Measurements from ENCODE around the gene CA9. TPM values are rescaled to one million over a fixed set of nuclear protein-coding genes. Genes with fewer than 3 reads are reported as not detected.
"Not testable (repeated sequence)": the region's sequence is repeated elsewhere in the genome, so short reads cannot be mapped to it uniquely, and the experiment has no call there.

The CA9 gene
- total RNA-seq (not detected), total RNA-seq (0 reads per million in 2 donors)

DNA sequence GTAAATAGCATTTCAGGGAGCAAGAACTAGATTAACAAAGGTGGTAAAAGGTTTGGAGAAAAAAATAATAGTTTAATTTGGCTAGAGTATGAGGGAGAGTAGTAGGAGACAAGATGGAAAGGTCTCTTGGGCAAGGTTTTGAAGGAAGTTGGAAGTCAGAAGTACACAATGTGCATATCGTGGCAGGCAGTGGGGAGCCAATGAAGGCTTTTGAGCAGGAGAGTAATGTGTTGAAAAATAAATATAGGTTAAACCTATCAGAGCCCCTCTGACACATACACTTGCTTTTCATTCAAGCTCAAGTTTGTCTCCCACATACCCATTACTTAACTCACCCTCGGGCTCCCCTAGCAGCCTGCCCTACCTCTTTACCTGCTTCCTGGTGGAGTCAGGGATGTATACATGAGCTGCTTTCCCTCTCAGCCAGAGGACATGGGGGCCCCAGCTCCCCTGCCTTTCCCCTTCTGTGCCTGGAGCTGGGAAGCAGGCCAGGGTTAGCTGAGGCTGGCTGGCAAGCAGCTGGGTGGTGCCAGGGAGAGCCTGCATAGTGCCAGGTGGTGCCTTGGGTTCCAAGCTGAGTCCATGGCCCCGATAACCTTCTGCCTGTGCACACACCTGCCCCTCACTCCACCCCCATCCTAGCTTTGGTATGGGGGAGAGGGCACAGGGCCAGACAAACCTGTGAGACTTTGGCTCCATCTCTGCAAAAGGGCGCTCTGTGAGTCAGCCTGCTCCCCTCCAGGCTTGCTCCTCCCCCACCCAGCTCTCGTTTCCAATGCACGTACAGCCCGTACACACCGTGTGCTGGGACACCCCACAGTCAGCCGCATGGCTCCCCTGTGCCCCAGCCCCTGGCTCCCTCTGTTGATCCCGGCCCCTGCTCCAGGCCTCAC, at the start of gene CA9:
Gene CA9, plus strand, starts transcription at position 797 of the 893 bp plus-strand sequence. Its CDS starts 32 bp downstream, at position 829.
- DNase-seq (no peak), ATAC-seq (no peak)
- Mint-ChIP-seq H3K27me3 (no peaks in the 10 kb centered on the region), H3K27ac (peak within 1 kb of the TSS; percentile 6), H3K4me1 (peaks cover 21% of the 10 kb centered on the region), H3K4me3 (peak within 1 kb of the TSS; percentile 81), H3K36me3 (ENCODE audit: low read depth) (no peaks in the 10 kb centered on the region)
- H3K9me3 ChIP-seq (ENCODE audit: control insufficient read depth, low read length, poor library complexity, severe bottlenecking), result no peaks in the 10 kb centered on the region

DNA sequence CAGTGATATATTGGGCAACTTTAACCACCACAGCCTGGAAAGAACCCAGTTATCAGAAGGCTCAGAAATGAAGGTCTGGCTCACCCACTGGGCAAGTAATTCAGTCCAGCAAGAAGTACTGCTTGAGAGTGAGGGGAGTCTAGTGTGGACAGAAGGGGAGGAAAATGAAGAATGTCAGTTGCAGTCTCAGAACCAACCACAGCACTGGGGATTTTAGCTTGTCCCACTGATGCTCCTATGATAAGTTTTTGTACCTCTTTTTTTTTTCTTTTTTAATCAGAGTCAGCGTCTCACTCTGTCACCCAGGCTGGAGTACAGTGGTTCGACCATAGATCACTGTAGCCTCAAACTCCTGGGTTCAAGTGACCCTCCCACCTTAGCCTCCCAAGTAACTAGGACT, 46.2 kb upstream of the CA9 start:
- Mint-ChIP-seq H3K27me3 (no peaks in the 10 kb centered on the region), H3K4me3 (no peak overlapping the region), H3K4me1 (peaks cover 2% of the 10 kb centered on the region), H3K27ac (no peak overlapping the region), H3K36me3 (ENCODE audit: low read depth) (no peaks in the 10 kb centered on the region)
- ATAC-seq, result no peak
- H3K9me3 ChIP-seq (ENCODE audit: control insufficient read depth, low read length, poor library complexity, severe bottlenecking), result no peaks in the 10 kb centered on the region
- DNase-seq, result no peak

DNA sequence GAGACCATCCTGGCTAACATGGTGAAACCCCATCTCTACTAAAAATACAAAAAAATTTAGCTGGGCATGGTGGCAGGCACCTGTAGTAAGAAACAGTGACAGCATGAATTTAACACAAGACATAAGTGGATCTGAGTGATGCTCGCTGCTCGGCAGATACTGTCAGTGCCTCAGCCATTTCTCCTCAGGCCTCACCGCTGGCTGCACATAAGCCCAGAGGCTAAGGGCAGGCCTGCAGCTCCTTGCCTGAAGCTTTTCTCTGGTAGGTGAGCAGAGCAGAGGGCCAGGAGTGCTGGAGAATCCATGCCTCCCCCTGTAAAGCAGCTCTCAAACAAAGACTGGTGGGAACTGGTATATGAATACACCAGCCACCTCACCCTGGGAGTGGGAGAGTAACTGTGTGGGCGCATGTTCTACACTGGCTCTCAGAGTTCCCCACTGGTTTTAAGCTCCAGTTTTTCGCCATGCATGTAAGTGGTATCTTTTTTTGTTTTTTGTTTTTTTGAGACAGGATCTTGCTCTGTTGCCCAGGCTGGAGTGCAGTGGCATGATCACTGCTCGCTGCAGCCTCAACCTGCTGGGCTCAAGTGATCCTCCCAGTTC, 45.2 kb upstream of the CA9 start:
- DNase-seq (no peak), ATAC-seq (no peak)
- Mint-ChIP-seq H3K4me1 (peaks cover 3% of the 10 kb centered on the region), H3K27me3 (no peaks in the 10 kb centered on the region), H3K36me3 (ENCODE audit: low read depth) (no peaks in the 10 kb centered on the region), H3K4me3 (no peak overlapping the region), H3K27ac (no peak overlapping the region)
- H3K9me3 ChIP-seq (ENCODE audit: control insufficient read depth, low read length, poor library complexity, severe bottlenecking), result no peaks in the 10 kb centered on the region

- Mint-ChIP-seq H3K36me3 (ENCODE audit: low read depth) (peaks cover 1% of the 10 kb centered on the region), H3K4me3 (no peak overlapping the region), H3K27ac (no peak overlapping the region), H3K27me3 (no peaks in the 10 kb centered on the region), H3K4me1 (peaks cover 5% of the 10 kb centered on the region)
- no peak for DNase-seq
- ATAC-seq, result no peak
- no peaks in the 10 kb centered on the region for H3K9me3 ChIP-seq (ENCODE audit: control insufficient read depth, low read length, poor library complexity, severe bottlenecking)
These were observed 44.1 kb upstream of the CA9 start for GRCh38 chr9:35629597-35629996.

GRCh38 chr9:35635730-35636129, 38.0 kb upstream of the CA9 start:
- ATAC-seq (no peak), DNase-seq (no peak)
- peaks cover 32% of the 10 kb centered on the region for H3K4me1 Mint-ChIP-seq
- H3K36me3 Mint-ChIP-seq (ENCODE audit: low read depth), result peaks cover 6% of the 10 kb centered on the region
- no peaks in the 10 kb centered on the region for H3K27me3 Mint-ChIP-seq
- no peak overlapping the region for H3K4me3 Mint-ChIP-seq
- H3K9me3 ChIP-seq (ENCODE audit: control insufficient read depth, low read length, poor library complexity, severe bottlenecking), result no peaks in the 10 kb centered on the region
- H3K27ac Mint-ChIP-seq, result no peak overlapping the region

DNA sequence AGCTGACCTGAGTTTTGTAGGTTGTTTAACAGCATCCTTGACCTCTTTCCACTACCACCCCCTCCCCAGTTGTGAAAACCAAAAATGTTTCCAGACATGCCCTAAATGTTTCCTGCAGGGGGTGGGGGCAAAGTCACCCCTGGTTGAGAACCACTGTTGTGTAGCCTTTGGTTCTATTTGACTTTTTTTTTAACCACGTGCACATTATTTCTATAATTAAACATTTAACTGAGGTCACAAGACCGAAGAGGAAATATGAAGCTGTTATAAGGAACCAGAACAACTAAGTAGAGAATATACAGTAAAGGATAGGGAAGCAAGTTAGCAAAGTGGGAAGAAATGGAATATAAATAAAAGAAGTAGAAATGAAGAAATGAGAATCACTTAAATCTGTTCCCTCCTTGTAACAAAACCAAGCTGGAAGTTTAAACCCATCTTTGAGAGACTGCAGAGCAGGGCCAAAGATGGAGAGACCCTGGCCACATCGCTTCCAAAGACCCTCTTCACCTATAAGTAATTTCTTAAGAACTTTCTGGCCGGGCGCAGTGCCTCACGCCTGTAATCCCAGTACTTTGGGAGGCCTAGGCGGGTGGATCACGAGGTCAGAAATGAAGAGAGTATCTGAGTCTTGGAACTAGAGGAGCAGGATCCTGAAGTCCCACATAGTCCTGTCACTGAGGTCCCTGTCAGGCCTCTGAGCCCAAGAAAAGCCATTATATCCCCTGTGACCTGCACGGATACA, 37.4 kb upstream of the CA9 start:
- Mint-ChIP-seq H3K36me3 (ENCODE audit: low read depth) (peaks cover 6% of the 10 kb centered on the region), H3K4me1 (peaks cover 32% of the 10 kb centered on the region), H3K27ac (peak overlapping the region; percentile 51), H3K27me3 (no peaks in the 10 kb centered on the region), H3K4me3 (no peak overlapping the region)
- DNase-seq (no peak), ATAC-seq (no peak)
- H3K9me3 ChIP-seq (ENCODE audit: control insufficient read depth, low read length, poor library complexity, severe bottlenecking), result no peaks in the 10 kb centered on the region

GRCh38 chr9:35636877-35637246, 36.9 kb upstream of the CA9 start:
- DNase-seq; H3K9me3 ChIP-seq (ENCODE audit: control insufficient read depth, low read length, poor library complexity, severe bottlenecking); H3K4me3 Mint-ChIP-seq; H3K36me3 Mint-ChIP-seq (ENCODE audit: low read depth); ATAC-seq; H3K27me3 Mint-ChIP-seq: not testable (repeated sequence)
- Mint-ChIP-seq H3K4me1 (peaks cover 32% of the 10 kb centered on the region), H3K27ac (peak overlapping the region; percentile 51)

- peak overlapping the region; percentile 65 for H3K27ac Mint-ChIP-seq
- H3K27me3 Mint-ChIP-seq; H3K9me3 ChIP-seq (ENCODE audit: control insufficient read depth, low read length, poor library complexity, severe bottlenecking); H3K36me3 Mint-ChIP-seq (ENCODE audit: low read depth); ATAC-seq; H3K4me3 Mint-ChIP-seq; DNase-seq: not testable (repeated sequence)
- H3K4me1 Mint-ChIP-seq, result peaks cover 32% of the 10 kb centered on the region
These were observed 36.2 kb upstream of the CA9 start for GRCh38 chr9:35637427-35637955.

DNA sequence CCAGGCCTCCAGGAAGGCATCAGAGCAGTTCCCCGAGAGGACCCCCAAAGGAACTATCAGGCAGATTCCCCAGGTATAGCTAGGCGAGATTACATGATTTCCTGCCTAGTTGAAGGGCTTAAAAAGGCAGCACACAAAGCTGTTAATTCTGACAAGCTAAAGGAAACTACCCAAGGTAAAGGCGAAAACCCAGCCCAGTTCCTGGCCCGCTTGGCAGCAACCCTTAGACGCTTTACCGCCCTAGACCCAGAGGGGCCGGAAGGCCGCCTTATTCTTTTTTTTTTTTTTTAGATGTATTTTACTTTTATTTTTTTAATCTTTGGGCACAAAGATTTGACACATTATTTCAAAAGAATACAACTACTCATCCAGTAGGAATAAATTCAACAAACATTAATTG, 35.0 kb upstream of the CA9 start:
- peak; percentile 41 for ATAC-seq
- peaks cover 33% of the 10 kb centered on the region for H3K4me1 Mint-ChIP-seq
- H3K36me3 Mint-ChIP-seq (ENCODE audit: low read depth); H3K9me3 ChIP-seq (ENCODE audit: control insufficient read depth, low read length, poor library complexity, severe bottlenecking); DNase-seq; H3K27me3 Mint-ChIP-seq; H3K4me3 Mint-ChIP-seq: not testable (repeated sequence)
- H3K27ac Mint-ChIP-seq, result peak overlapping the region; percentile 65

DNA sequence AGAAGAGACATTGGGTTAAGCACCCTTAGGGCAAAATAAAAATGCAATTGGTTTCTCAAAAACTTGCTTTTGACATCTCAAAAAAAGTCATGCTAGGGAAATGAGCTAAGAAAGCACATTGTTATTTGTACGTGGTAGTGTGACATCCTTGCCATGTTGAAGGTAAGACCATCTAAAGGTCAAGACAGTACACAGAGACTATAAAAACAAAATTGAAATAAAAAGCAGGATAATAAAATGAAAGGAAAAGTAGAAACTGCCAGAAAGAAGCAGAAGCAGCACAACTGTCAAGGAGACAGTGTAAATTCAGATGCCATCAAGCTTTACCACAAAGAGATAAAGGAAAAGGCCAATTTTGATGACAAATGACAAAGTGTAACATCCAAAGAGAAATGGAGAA, 34.5 kb upstream of the CA9 start:
- not testable (repeated sequence) for DNase-seq; H3K4me3 Mint-ChIP-seq; H3K36me3 Mint-ChIP-seq (ENCODE audit: low read depth); H3K27me3 Mint-ChIP-seq; H3K27ac Mint-ChIP-seq; ATAC-seq; H3K9me3 ChIP-seq (ENCODE audit: control insufficient read depth, low read length, poor library complexity, severe bottlenecking)
- H3K4me1 Mint-ChIP-seq, result peaks cover 33% of the 10 kb centered on the region

DNA sequence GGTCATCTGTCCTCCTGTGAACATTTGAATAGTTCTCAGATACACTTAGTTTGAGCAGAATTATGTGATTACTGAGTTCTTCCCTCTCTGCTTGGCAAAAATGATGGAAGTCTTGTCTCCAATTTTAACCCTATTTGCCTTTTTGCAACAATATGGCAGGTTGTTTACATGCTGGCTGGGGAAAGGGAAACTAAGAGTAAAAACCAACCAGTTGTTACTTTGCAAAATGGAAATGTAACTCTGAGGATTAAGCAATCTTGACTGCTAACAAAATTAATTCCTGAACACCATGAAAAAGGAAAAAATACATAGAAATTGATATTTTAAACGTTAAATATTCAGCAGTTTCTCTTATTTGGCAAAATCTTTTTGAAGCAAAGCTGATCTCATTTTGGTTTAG, 34.1 kb upstream of the CA9 start:
- H3K9me3 ChIP-seq (ENCODE audit: control insufficient read depth, low read length, poor library complexity, severe bottlenecking), result no peaks in the 10 kb centered on the region
- no peak for DNase-seq
- peaks cover 5% of the 10 kb centered on the region for H3K36me3 Mint-ChIP-seq (ENCODE audit: low read depth)
- ATAC-seq, result no peak
- no peaks in the 10 kb centered on the region for H3K27me3 Mint-ChIP-seq
- peaks cover 32% of the 10 kb centered on the region for H3K4me1 Mint-ChIP-seq
- H3K27ac Mint-ChIP-seq, result no peak overlapping the region
- H3K4me3 Mint-ChIP-seq, result no peak overlapping the region

DNA sequence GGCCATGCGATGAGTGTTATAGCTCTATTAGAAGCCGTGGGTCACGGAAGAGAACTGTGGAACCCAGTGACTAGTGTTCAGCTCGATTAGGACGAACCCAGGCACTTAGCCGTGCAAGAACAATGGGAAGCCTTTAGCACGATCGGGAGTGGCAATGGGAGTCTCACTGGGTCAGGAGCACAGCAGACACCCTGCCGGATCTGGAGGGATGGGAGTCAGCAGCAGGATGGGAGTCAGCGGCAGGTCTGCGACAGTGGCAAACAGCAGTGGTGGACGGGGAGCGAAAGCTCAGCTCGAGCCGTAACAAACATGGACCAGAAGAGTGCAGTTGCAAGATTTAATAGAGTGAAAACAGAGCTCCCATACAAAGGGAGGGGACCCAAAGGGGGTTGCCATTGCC, 33.3 kb upstream of the CA9 start:
- not testable (repeated sequence) for ATAC-seq; H3K4me3 Mint-ChIP-seq; H3K27me3 Mint-ChIP-seq; DNase-seq; H3K27ac Mint-ChIP-seq; H3K9me3 ChIP-seq (ENCODE audit: control insufficient read depth, low read length, poor library complexity, severe bottlenecking); H3K36me3 Mint-ChIP-seq (ENCODE audit: low read depth)
- peaks cover 29% of the 10 kb centered on the region for H3K4me1 Mint-ChIP-seq

DNA sequence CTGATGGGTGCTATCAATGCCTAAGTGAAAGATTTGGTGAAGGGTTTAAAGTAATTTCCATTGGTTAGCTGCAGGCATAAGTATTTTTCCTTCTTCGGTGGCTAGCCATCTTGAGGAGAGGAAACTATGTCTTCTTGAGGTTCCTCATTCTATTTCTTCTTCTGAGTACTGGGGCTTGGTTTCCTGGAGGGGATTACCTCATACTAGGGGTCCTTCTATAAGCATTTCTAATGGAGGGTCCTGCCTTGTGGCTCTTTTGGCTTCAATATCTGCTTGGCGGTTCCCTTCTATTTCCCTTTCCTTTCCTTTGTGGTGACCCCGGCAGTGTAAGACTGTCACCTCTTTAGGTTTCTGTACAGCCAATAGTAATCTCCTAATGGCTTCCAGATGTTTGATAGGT, 32.2 kb upstream of the CA9 start:
- H3K27me3 Mint-ChIP-seq; H3K36me3 Mint-ChIP-seq (ENCODE audit: low read depth); DNase-seq; ATAC-seq; H3K4me3 Mint-ChIP-seq; H3K9me3 ChIP-seq (ENCODE audit: control insufficient read depth, low read length, poor library complexity, severe bottlenecking); H3K27ac Mint-ChIP-seq: not testable (repeated sequence)
- H3K4me1 Mint-ChIP-seq, result peaks cover 31% of the 10 kb centered on the region
